Left lung (tissue), 10 donors: Measurements from ENCODE around the gene UBASH3A. TPM values are rescaled to one million over a fixed set of nuclear protein-coding genes. Genes with fewer than 3 reads are reported as not detected.

Source experiments
- ATAC-seq: fragments of 200-7000 bp; cut with Tn5 transposase; one replicate; pipeline ENCODE4 v1.9.1; 2020; ENCODE audit warnings: moderate library complexity
- DNase-seq, 4 donors: peaks; one replicate each; pipeline ENCODE4 v3.0.0-alpha.2; 2013 to 2020
- H3K27ac ChIP-seq, 2 donors: fragments of 200-600 bp; sonication (generic) in 1 of 2; one replicate each; pipeline versions ENCODE4 v1.5.0 to v1.8.0; 2020 to 2021
- H3K27me3 ChIP-seq, 2 donors: fragments of 200-600 bp; sonication (generic) in 1 of 2; one replicate each; pipeline versions ENCODE4 v1.5.0 to v1.8.0; 2020 to 2021
- H3K36me3 ChIP-seq, 2 donors: fragments of 200-600 bp; sonication (generic) in 1 of 2; one replicate each; pipeline versions ENCODE4 v1.5.0 to v1.8.0; 2020 to 2021
- H3K4me1 ChIP-seq, 2 donors: fragments of 200-600 bp; one replicate each; pipeline ENCODE4 v1.8.0; 2021
- H3K4me3 ChIP-seq, 2 donors: fragments of 200-600 bp; sonication (generic) in 1 of 2; one replicate each; pipeline versions ENCODE4 v1.5.0 to v1.8.0; 2020 to 2021; ENCODE audit warnings: mild to moderate bottlenecking in 1 of 2
- H3K9me3 ChIP-seq, 2 donors: fragments of 200-600 bp; sonication (generic) in 1 of 2; one replicate each; pipeline versions ENCODE4 v1.5.0 to v1.8.0; 2020 to 2021
- intact Hi-C, 2 donors: fragments of 100-400 bp; cut with DNase I; formaldehyde crosslinking; loops; one replicate each; pipeline versions ENCODE4 v1.11.2 to v1.14.2; 2022
- polyA plus RNA-seq, 6 donors: library from polyadenylated mRNA; unstranded; fragments of 120-200 nt; gene quantifications; one replicate each; pipeline ENCODE4 v1.2.1, GENCODE V29; 2013; ENCODE audit not compliant: insufficient read length in 6 of 6
- total RNA-seq, 2 donors: library from RNA; stranded (reverse); fragmentation: NEBNext Ultra II Directional; extraction: Animal tissue kit (Norgen Biotek cat#: 25700); gene quantifications; one replicate each; pipeline ENCODE4 v1.2.1, GENCODE V29; 2021
- TF ChIP-seq, protein P1 (sequence below), 2 donors: fragments of 200-600 bp; sonication (generic) in 1 of 2; IDR thresholded peaks; one replicate each; pipeline versions ENCODE4 v1.5.0 to v1.8.0; 2021; ENCODE audit warnings: antibody characterized with exemption in 2 of 2
- donor health status: DM: no; HTN: yes; CAD: no.
- donor health status: DM: no; HTN: no; CAD: no.

UBASH3A gene
- total and polyA plus RNA-seq, 8 donors = 0.08 to 1.3 (median 0.24) TPM

GRCh38 chr21:42426424-42426823 is 22.7 kb downstream of the UBASH3A start:
- Histone ChIP-seq H3K4me1 (peaks cover 0 to 18% of the 10 kb centered on the region in 2 donors), H3K27me3 (peaks cover 0 to 3% of the 10 kb centered on the region in 2 donors), H3K4me3 (no peak overlapping the region), H3K36me3 (no peaks in the 10 kb centered on the region), H3K9me3 (no peaks in the 10 kb centered on the region), H3K27ac (no peak overlapping the region)
- TF ChIP-seq, protein P1, sequence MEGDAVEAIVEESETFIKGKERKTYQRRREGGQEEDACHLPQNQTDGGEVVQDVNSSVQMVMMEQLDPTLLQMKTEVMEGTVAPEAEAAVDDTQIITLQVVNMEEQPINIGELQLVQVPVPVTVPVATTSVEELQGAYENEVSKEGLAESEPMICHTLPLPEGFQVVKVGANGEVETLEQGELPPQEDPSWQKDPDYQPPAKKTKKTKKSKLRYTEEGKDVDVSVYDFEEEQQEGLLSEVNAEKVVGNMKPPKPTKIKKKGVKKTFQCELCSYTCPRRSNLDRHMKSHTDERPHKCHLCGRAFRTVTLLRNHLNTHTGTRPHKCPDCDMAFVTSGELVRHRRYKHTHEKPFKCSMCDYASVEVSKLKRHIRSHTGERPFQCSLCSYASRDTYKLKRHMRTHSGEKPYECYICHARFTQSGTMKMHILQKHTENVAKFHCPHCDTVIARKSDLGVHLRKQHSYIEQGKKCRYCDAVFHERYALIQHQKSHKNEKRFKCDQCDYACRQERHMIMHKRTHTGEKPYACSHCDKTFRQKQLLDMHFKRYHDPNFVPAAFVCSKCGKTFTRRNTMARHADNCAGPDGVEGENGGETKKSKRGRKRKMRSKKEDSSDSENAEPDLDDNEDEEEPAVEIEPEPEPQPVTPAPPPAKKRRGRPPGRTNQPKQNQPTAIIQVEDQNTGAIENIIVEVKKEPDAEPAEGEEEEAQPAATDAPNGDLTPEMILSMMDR (IDR thresholded peaks at IDR 0.05) = no peak
- intact Hi-C loops = no loop called here
- no peak for DNase-seq
- ATAC-seq = no peak

- H3K4me3 ChIP-seq = no peak overlapping the region
- DNase-seq (no peak), ATAC-seq (no peak)
- peaks cover 0 to 2% of the 10 kb centered on the region in 2 donors for H3K9me3 ChIP-seq
- peaks cover 0 to 18% of the 10 kb centered on the region in 2 donors for H3K4me1 ChIP-seq
- H3K27me3 ChIP-seq = peaks cover 0 to 3% of the 10 kb centered on the region in 2 donors
- intact Hi-C loops = no loop called here
- TF ChIP-seq, protein P1 (IDR thresholded peaks at IDR 0.05) = no peak
- no peak overlapping the region for H3K27ac ChIP-seq
- H3K36me3 ChIP-seq = no peaks in the 10 kb centered on the region
These were observed 23.3 kb downstream of the UBASH3A start for GRCh38 chr21:42426876-42427480.

GRCh38 chr21:42427809-42428419 is 24.2 kb downstream of the UBASH3A start:
- H3K36me3 ChIP-seq = no peaks in the 10 kb centered on the region
- intact Hi-C loops = no loop called here
- peaks cover 0 to 3% of the 10 kb centered on the region in 2 donors for H3K27me3 ChIP-seq
- H3K4me3 ChIP-seq = no peak overlapping the region
- TF ChIP-seq, protein P1 (IDR thresholded peaks at IDR 0.05) = no peak
- ATAC-seq = no peak
- no peak overlapping the region for H3K27ac ChIP-seq
- no peak for DNase-seq
- H3K4me1 ChIP-seq = peaks cover 0 to 18% of the 10 kb centered on the region in 2 donors
- peaks cover 0 to 11% of the 10 kb centered on the region in 2 donors for H3K9me3 ChIP-seq

DNA sequence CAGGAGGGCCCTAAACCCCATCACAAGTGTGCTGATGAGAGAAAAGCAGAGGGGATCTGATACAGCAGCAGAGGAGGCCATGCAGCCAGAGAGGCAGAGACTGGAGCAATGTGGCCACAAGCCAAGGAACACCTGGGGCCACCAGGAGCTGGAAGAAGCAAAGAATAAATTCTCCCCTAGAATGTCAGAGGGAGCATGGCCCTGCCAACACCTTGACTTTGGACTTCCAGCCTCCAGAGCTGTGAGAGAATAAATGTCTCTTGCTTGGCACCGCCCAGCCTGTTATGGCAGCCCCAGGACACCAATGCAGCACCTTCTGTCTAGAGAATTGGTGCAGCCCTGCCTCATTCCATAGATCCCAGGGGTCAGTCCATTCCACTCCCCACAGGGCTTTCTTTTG is 25.3 kb downstream of the UBASH3A start:
- peaks cover 0 to 15% of the 10 kb centered on the region in 2 donors for H3K4me1 ChIP-seq
- H3K27ac ChIP-seq = no peak overlapping the region
- TF ChIP-seq, protein P1 (IDR thresholded peaks at IDR 0.05) = no peak
- H3K9me3 ChIP-seq = peaks cover 0 to 11% of the 10 kb centered on the region in 2 donors
- no peak for DNase-seq
- H3K4me3 ChIP-seq = no peak overlapping the region
- intact Hi-C loops = no loop called here
- peaks cover 0 to 3% of the 10 kb centered on the region in 2 donors for H3K27me3 ChIP-seq
- no peak for ATAC-seq
- H3K36me3 ChIP-seq = no peaks in the 10 kb centered on the region

GRCh38 chr21:42429856-42430255 is 26.2 kb downstream of the UBASH3A start:
- Histone ChIP-seq H3K4me3 (no peak overlapping the region), H3K36me3 (no peaks in the 10 kb centered on the region), H3K27me3 (peaks cover 0 to 3% of the 10 kb centered on the region in 2 donors), H3K27ac (no peak overlapping the region), H3K4me1 (peaks cover 0 to 7% of the 10 kb centered on the region in 2 donors), H3K9me3 (peaks cover 0 to 11% of the 10 kb centered on the region in 2 donors)
- ATAC-seq = peak; percentile 14
- intact Hi-C loops = loop anchor here in 1 of 2 donors (10.0 kb wide), 1 partner anchor 95 kb away; no protein-coding TSS in a partner anchor
- DNase-seq = no peak
- TF ChIP-seq, protein P1 (IDR thresholded peaks at IDR 0.05) = no peak
